GM10248 (cell line): ENCODE results near the gene SNX15.
A peak's percentile ranks its signal among the peaks of the same experiment; 100 is the strongest.

Source experiments
- CTCF ChIA-PET: fragments of 300-600 bp; sonication (Branson Sonifier 250); formaldehyde crosslinking; extraction: SDS; loops from one replicate; lab custom pipeline; 2021; ENCODE audit warnings: antibody characterized with exemption; lab: Yijun Ruan, JAX
- POLR2A ChIA-PET: fragments of 350-650 bp; sonication (Branson Sonifier 250); formaldehyde crosslinking; extraction: SDS; loops from one replicate; lab custom pipeline; 2020; ENCODE audit warnings: antibody characterized with exemption; lab: Yijun Ruan, JAX
- DNase-seq: peaks from one replicate; pipeline ENCODE4 v3.0.0; 2012; ENCODE audit errors: extremely low spot score
- CTCF ChIP-seq: IDR thresholded peaks from 2 replicates; pipeline ENCODE4 v1.5.1; 2012; ENCODE audit warnings: mild to moderate bottlenecking, low read depth; ENCODE audit errors: extremely low read depth, missing control alignments, control extremely low read depth

Gene SNX15

GRCh38 chr11:64996327-64996709, 30.9 kb upstream of the SNX15 start:
- no peak for DNase-seq
- TF ChIP-seq CTCF, result no peak
- POLR2A ChIA-PET, result no interaction called here
- CTCF ChIA-PET, result interaction anchor here (0.7 to 6.2 kb wide), 12 partner anchors 8 to 229 kb away, joined by 3 to 34 read pairs (median 4); partner anchors contain the start of gene ARL2

- DNase-seq, result peak; percentile 62
- ChIA-PET POLR2A (interaction anchor here (0.5 kb wide), 1 partner anchor 292 kb away, joined by 3 read pairs; no protein-coding TSS in a partner anchor), CTCF (interaction anchor here (0.6 to 6.2 kb wide), 15 partner anchors 9 to 229 kb away, joined by 3 to 34 read pairs (median 3); partner anchors contain the start of gene ARL2)
- peak; percentile 29 for TF ChIP-seq CTCF
Measured at GRCh38 chr11:64996710-64997380, 30.4 kb upstream of the SNX15 start, which contains the start of gene BATF2. TSS of gene BATF2 (minus strand) at chr11:64996971. CDS start at chr11:64996914, 57 bp downstream.

- CTCF ChIA-PET, result interaction anchor here (1.0 to 6.2 kb wide), 7 partner anchors 15 to 154 kb away, joined by 3 to 34 read pairs (median 7); partner anchors contain the start of genes ARL2 and CDC42BPG
- no peak for TF ChIP-seq CTCF
- POLR2A ChIA-PET, result no interaction called here
- DNase-seq, result no peak
Measured at GRCh38 chr11:64998141-64998540, 29.1 kb upstream of the SNX15 start.

- TF ChIP-seq CTCF, result no peak
- DNase-seq, result no peak
- POLR2A ChIA-PET, result no interaction called here
- CTCF ChIA-PET, result interaction anchor here (1.0 to 6.2 kb wide), 5 partner anchors 14 to 251 kb away, joined by 3 to 34 read pairs (median 4); partner anchors contain the start of genes ARL2 and CDC42BPG
Measured at GRCh38 chr11:64998690-64999431, 28.4 kb upstream of the SNX15 start.

- ChIA-PET CTCF (interaction anchor here (1.0 to 6.2 kb wide), 4 partner anchors 13 to 250 kb away, joined by 3 to 34 read pairs (median 3); partner anchors contain the start of gene ARL2), POLR2A (no interaction called here)
- no peak for TF ChIP-seq CTCF
- DNase-seq, result no peak
Measured at GRCh38 chr11:64999478-64999877, 27.8 kb upstream of the SNX15 start.

GRCh38 chr11:65002706-65003105, 24.5 kb upstream of the SNX15 start:
- POLR2A ChIA-PET, result no interaction called here
- CTCF ChIA-PET, result interaction anchor here (1.3 to 3.0 kb wide), 3 partner anchors 11 to 114 kb away, joined by 3 to 18 read pairs (median 4); partner anchors contain the start of genes ARL2 and ZNHIT2
- DNase-seq, result no peak
- no peak for TF ChIP-seq CTCF
